Common myeloid progenitor, CD34-positive (primary cell): ENCODE data around the gene YPEL4.

Source experiments
- CTCF ChIA-PET: fragments of 350-600 bp; sonication (Branson Sonifier 250); formaldehyde crosslinking; loops from one replicate; lab custom pipeline; 2021; ENCODE audit warnings: antibody characterized with exemption; lab: Charles Lee
- POLR2A ChIA-PET: fragments of 350-600 bp; sonication (Branson Sonifier 250); formaldehyde crosslinking; loops from one replicate; lab custom pipeline; 2021; ENCODE audit warnings: antibody characterized with exemption; lab: Charles Lee
- DNase-seq, 3 donors: peaks; one replicate each; pipeline versions ENCODE4 v3.0.0 to v3.0.0-alpha.2; 2013
- H3K27ac ChIP-seq, 2 experiments: 1 replicate in 1 of 2; 2 replicates in 1 of 2; pipeline ENCODE4 v1.7.0; 2013; ENCODE audit warnings: inconsistent platforms in 2 of 2, low read length in 2 of 2, mild to moderate bottlenecking in 2 of 2, low read depth in 1 of 2, moderate library complexity in 1 of 2; ENCODE audit not compliant: severe bottlenecking in 2 of 2, insufficient read depth in 1 of 2, poor library complexity in 1 of 2
- H3K27me3 ChIP-seq, 5 experiments: replicated peaks in 2 of 5; 1 replicate in 3 of 5; 2 replicates in 2 of 5; pipeline versions ENCODE4 v1.6.1 to v1.7.0; 2013; ENCODE audit warnings: low read length in 4 of 5, mild to moderate bottlenecking in 2 of 5, moderate library complexity in 2 of 5, inconsistent platforms in 1 of 5; ENCODE audit not compliant: insufficient read depth in 5 of 5, control insufficient read depth in 4 of 5
- H3K36me3 ChIP-seq, 4 experiments: 1 replicate in 2 of 4; 2 replicates in 2 of 4; pipeline versions ENCODE4 v1.6.1 to v1.7.0; 2013; ENCODE audit warnings: low read length in 3 of 4, control low read depth in 1 of 4, mild to moderate bottlenecking in 1 of 4; ENCODE audit not compliant: control insufficient read depth in 4 of 4, insufficient read depth in 4 of 4
- H3K4me1 ChIP-seq, 4 experiments: 1 replicate in 3 of 4; 2 replicates in 1 of 4; pipeline versions ENCODE4 v1.6.1 to v1.7.1; 2013; ENCODE audit warnings: low read length in 3 of 4, mild to moderate bottlenecking in 3 of 4, control low read depth in 1 of 4, inconsistent platforms in 1 of 4, moderate library complexity in 1 of 4; ENCODE audit not compliant: control insufficient read depth in 4 of 4, insufficient read depth in 4 of 4; ENCODE audit errors: control extremely low read depth in 1 of 4
- H3K4me3 ChIP-seq, 7 experiments: 1 replicate in 4 of 7; 2 replicates in 3 of 7; pipeline versions ENCODE4 v1.5.1 to v1.7.0; 2013; ENCODE audit warnings: mild to moderate bottlenecking in 7 of 7, low read length in 6 of 7, moderate library complexity in 6 of 7, inconsistent platforms in 2 of 7, low read depth in 2 of 7, control low read depth in 1 of 7; ENCODE audit not compliant: insufficient read depth in 4 of 7, control insufficient read depth in 1 of 7; ENCODE audit errors: extremely low read depth in 1 of 7
- H3K9me3 ChIP-seq, 5 experiments: 1 replicate in 4 of 5; 2 replicates in 1 of 5; pipeline versions ENCODE4 v1.6.1 to v1.7.1; 2013; ENCODE audit warnings: low read length in 4 of 5, mild to moderate bottlenecking in 2 of 5, inconsistent platforms in 1 of 5, low read depth in 1 of 5, moderate library complexity in 1 of 5; ENCODE audit not compliant: control insufficient read depth in 4 of 5, insufficient read depth in 2 of 5; ENCODE audit errors: control extremely low read depth in 1 of 5
- WGBS: methylation state at CpG from one replicate; pipeline ENCODE4 v1.1.5; 2013; ENCODE audit not compliant: insufficient coverage; 5-methylcytosine and 5-hydroxymethylcytosine counted together

YPEL4 gene

GRCh38 chr11:57647372-57647771, 2.3 kb downstream of the YPEL4 start:
- WGBS: 2% methylated on average over 6 of the region's 10 CpGs
- CTCF ChIA-PET: interaction anchor here (1.5 to 14.0 kb wide), 4 partner anchors 43 to 154 kb away, joined by 7 to 401 read pairs (median 64); partner anchors contain the start of genes TIMM10 and UBE2L6
- H3K27ac ChIP-seq: no peak overlapping the region
- H3K9me3 ChIP-seq: no peaks in the 10 kb centered on the region
- H3K4me1 ChIP-seq: peaks cover 20 to 76% (median 57%) of the 10 kb centered on the region in 4 experiments
- H3K36me3 ChIP-seq: peaks cover 0 to 5% (median 1%) of the 10 kb centered on the region in 4 experiments
- DNase-seq: peak in 1 of 3 donors; percentile 31
- H3K4me3 ChIP-seq: peak overlapping the region in 6 of 7 experiments; percentile 7 to 77 (median 44)
- POLR2A ChIA-PET: interaction anchor here (1.5 kb wide), 1 partner anchor 8 kb away, joined by 5 read pairs; no protein-coding TSS in a partner anchor
- peaks cover 0 to 44% (median 19%) of the 10 kb centered on the region in 5 experiments for H3K27me3 ChIP-seq

GRCh38 chr11:57646799-57647303, 2.9 kb downstream of the YPEL4 start:
- WGBS: 21% methylated on average over 21 of the region's 23 CpGs
- ChIA-PET POLR2A (interaction anchor here (0.8 to 1.5 kb wide), 2 partner anchors 8 to 10 kb away, joined by 3 to 5 read pairs; no protein-coding TSS in a partner anchor), CTCF (interaction anchor here (0.9 to 14.0 kb wide), 5 partner anchors 9 to 163 kb away, joined by 3 to 401 read pairs (median 25); partner anchors contain the start of genes CLP1, TIMM10 and UBE2L6)

GRCh38 chr11:57646194-57646798, 3.4 kb downstream of the YPEL4 start:
- Histone ChIP-seq H3K9me3 (no peaks in the 10 kb centered on the region), H3K4me1 (peaks cover 20 to 85% (median 59%) of the 10 kb centered on the region in 4 experiments), H3K27ac (no peak overlapping the region), H3K27me3 (peaks cover 0 to 44% (median 19%) of the 10 kb centered on the region in 5 experiments), H3K4me3 (peak overlapping the region in 2 of 7 experiments; percentile 48 to 77), H3K36me3 (peaks cover 0 to 7% (median 1%) of the 10 kb centered on the region in 4 experiments)
- WGBS: 19% methylated on average over 8 of the region's 10 CpGs
- peak in 1 of 3 donors; percentile 31 for DNase-seq
- ChIA-PET POLR2A (interaction anchor here (0.8 kb wide), 1 partner anchor 10 kb away, joined by 3 read pairs; no protein-coding TSS in a partner anchor), CTCF (interaction anchor here (0.9 to 14.0 kb wide), 7 partner anchors 10 to 162 kb away, joined by 3 to 401 read pairs (median 14); partner anchors contain the start of genes CLP1, TIMM10 and UBE2L6)

More at GRCh38 chr11:57646799-57647303, 2.9 kb downstream of the YPEL4 start:
- DNase-seq: peak in 2 of 3 donors; percentile 44 to 58
- Histone ChIP-seq H3K4me3 (peak overlapping the region in 5 of 7 experiments; percentile 3 to 77 (median 48)), H3K27ac (no peak overlapping the region), H3K4me1 (peaks cover 20 to 79% (median 55%) of the 10 kb centered on the region in 4 experiments), H3K36me3 (peaks cover 0 to 6% (median 1%) of the 10 kb centered on the region in 4 experiments), H3K27me3 (peaks cover 0 to 44% (median 19%) of the 10 kb centered on the region in 5 experiments), H3K9me3 (no peaks in the 10 kb centered on the region)

GRCh38 chr11:57645689-57646085, 4.0 kb downstream of the YPEL4 start:
- Histone ChIP-seq H3K4me1 (peaks cover 20 to 91% (median 65%) of the 10 kb centered on the region in 4 experiments), H3K9me3 (no peaks in the 10 kb centered on the region), H3K27me3 (peaks cover 0 to 44% (median 19%) of the 10 kb centered on the region in 5 experiments), H3K4me3 (peak overlapping the region in 1 of 7 experiments; percentile 40), H3K27ac (no peak overlapping the region), H3K36me3 (peaks cover 0 to 9% (median 1%) of the 10 kb centered on the region in 4 experiments)
- WGBS: 28% methylated on average over 4 of the region's 5 CpGs
- ChIA-PET CTCF (interaction anchor here (0.9 to 14.0 kb wide), 9 partner anchors 10 to 161 kb away, joined by 3 to 401 read pairs (median 14); partner anchors contain the start of genes CLP1, TIMM10 and UBE2L6), POLR2A (interaction anchor here (1.0 kb wide), 1 partner anchor 78 kb away, joined by 3 read pairs; no protein-coding TSS in a partner anchor)
- DNase-seq: no peak

GRCh38 chr11:57644748-57645688, 4.7 kb downstream of the YPEL4 start:
- peak; percentile 82 to 88 (median 87) for DNase-seq
- Histone ChIP-seq H3K27me3 (peaks cover 0 to 41% (median 19%) of the 10 kb centered on the region in 5 experiments), H3K9me3 (no peaks in the 10 kb centered on the region), H3K36me3 (peaks cover 0 to 12% (median 1%) of the 10 kb centered on the region in 4 experiments), H3K4me1 (peaks cover 21 to 93% (median 66%) of the 10 kb centered on the region in 4 experiments), H3K4me3 (no peak overlapping the region), H3K27ac (no peak overlapping the region)
- ChIA-PET POLR2A (interaction anchor here (1.0 kb wide), 1 partner anchor 77 kb away, joined by 3 read pairs; no protein-coding TSS in a partner anchor), CTCF (interaction anchor here (0.6 to 14.0 kb wide), 31 partner anchors 10 to 947 kb away, joined by 3 to 401 read pairs (median 5); partner anchors contain the start of genes CLP1, TIMM10 and UBE2L6)
- WGBS: 36% methylated on average over 11 of the region's 17 CpGs

GRCh38 chr11:57643802-57644201, 5.9 kb downstream of the YPEL4 start:
- H3K36me3 ChIP-seq: peaks cover 0 to 12% (median 1%) of the 10 kb centered on the region in 4 experiments
- no peak for DNase-seq
- ChIA-PET CTCF (interaction anchor here (0.7 to 14.0 kb wide), 24 partner anchors 9 to 214 kb away, joined by 3 to 401 read pairs (median 6); partner anchors contain the start of genes CLP1, TIMM10 and UBE2L6), POLR2A (no interaction called here)
- no peaks in the 10 kb centered on the region for H3K9me3 ChIP-seq
- no peak overlapping the region for H3K4me3 ChIP-seq
- H3K27me3 ChIP-seq: peaks cover 0 to 32% (median 16%) of the 10 kb centered on the region in 5 experiments
- no peak overlapping the region for H3K27ac ChIP-seq
- 86% methylated on average over 3 of the region's 3 CpGs for WGBS
- peaks cover 19 to 93% (median 68%) of the 10 kb centered on the region in 4 experiments for H3K4me1 ChIP-seq
